ENCODE results near the gene TP53I13. TPM values are rescaled to one million over a fixed set of nuclear protein-coding genes. Genes with fewer than 3 reads are reported as not detected.

Gene TP53I13
- total RNA-seq, 1 donor from 2014 or later = 42.0 TPM

GRCh38 chr17:29617481-29618271 lies 49.2 kb downstream of the TP53I13 start:
- Mint-ChIP-seq H3K36me3 (ENCODE audit: unreplicated experiment) (peaks cover 2% of the 10 kb centered on the region), H3K4me1 (ENCODE audit: unreplicated experiment) (peaks cover 23% of the 10 kb centered on the region), H3K9me3 (ENCODE audit: unreplicated experiment) (no peaks in the 10 kb centered on the region), H3K27ac (ENCODE audit: unreplicated experiment) (no peak overlapping the region), H3K4me3 (ENCODE audit: unreplicated experiment) (no peak overlapping the region), H3K27me3 (ENCODE audit: unreplicated experiment) (no peaks in the 10 kb centered on the region)
- no peak for DNase-seq (ENCODE audit: extremely low spot score, unreplicated experiment)
- TF ChIP-seq, protein P1, sequence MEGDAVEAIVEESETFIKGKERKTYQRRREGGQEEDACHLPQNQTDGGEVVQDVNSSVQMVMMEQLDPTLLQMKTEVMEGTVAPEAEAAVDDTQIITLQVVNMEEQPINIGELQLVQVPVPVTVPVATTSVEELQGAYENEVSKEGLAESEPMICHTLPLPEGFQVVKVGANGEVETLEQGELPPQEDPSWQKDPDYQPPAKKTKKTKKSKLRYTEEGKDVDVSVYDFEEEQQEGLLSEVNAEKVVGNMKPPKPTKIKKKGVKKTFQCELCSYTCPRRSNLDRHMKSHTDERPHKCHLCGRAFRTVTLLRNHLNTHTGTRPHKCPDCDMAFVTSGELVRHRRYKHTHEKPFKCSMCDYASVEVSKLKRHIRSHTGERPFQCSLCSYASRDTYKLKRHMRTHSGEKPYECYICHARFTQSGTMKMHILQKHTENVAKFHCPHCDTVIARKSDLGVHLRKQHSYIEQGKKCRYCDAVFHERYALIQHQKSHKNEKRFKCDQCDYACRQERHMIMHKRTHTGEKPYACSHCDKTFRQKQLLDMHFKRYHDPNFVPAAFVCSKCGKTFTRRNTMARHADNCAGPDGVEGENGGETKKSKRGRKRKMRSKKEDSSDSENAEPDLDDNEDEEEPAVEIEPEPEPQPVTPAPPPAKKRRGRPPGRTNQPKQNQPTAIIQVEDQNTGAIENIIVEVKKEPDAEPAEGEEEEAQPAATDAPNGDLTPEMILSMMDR (IDR thresholded peaks at IDR 0.05) = peak; percentile 73

- H3K4me1 Mint-ChIP-seq (ENCODE audit: unreplicated experiment) = peaks cover 28% of the 10 kb centered on the region
- no peaks in the 10 kb centered on the region for H3K27me3 Mint-ChIP-seq (ENCODE audit: unreplicated experiment)
- TF ChIP-seq, protein P1 (IDR thresholded peaks at IDR 0.05) = peak; percentile 14
- H3K4me3 Mint-ChIP-seq (ENCODE audit: unreplicated experiment) = no peak overlapping the region
- no peaks in the 10 kb centered on the region for H3K9me3 Mint-ChIP-seq (ENCODE audit: unreplicated experiment)
- peaks cover 2% of the 10 kb centered on the region for H3K36me3 Mint-ChIP-seq (ENCODE audit: unreplicated experiment)
- no peak overlapping the region for H3K27ac Mint-ChIP-seq (ENCODE audit: unreplicated experiment)
- no peak for DNase-seq (ENCODE audit: extremely low spot score, unreplicated experiment)
Measured at GRCh38 chr17:29618272-29619065, 50.0 kb downstream of the TP53I13 start.

- Mint-ChIP-seq H3K4me1 (ENCODE audit: unreplicated experiment) (peaks cover 28% of the 10 kb centered on the region), H3K36me3 (ENCODE audit: unreplicated experiment) (no peaks in the 10 kb centered on the region), H3K4me3 (ENCODE audit: unreplicated experiment) (no peak overlapping the region), H3K27ac (ENCODE audit: unreplicated experiment) (no peak overlapping the region), H3K27me3 (ENCODE audit: unreplicated experiment) (no peaks in the 10 kb centered on the region), H3K9me3 (ENCODE audit: unreplicated experiment) (no peaks in the 10 kb centered on the region)
- DNase-seq (ENCODE audit: extremely low spot score, unreplicated experiment) = no peak
- TF ChIP-seq, protein P1 (IDR thresholded peaks at IDR 0.05) = peak; percentile 40
Measured at GRCh38 chr17:29619251-29619650, 50.8 kb downstream of the TP53I13 start.

GRCh38 chr17:29620271-29620670 lies 51.8 kb downstream of the TP53I13 start:
- Mint-ChIP-seq H3K27me3 (ENCODE audit: unreplicated experiment) (no peaks in the 10 kb centered on the region), H3K4me3 (ENCODE audit: unreplicated experiment) (no peak overlapping the region), H3K27ac (ENCODE audit: unreplicated experiment) (no peak overlapping the region), H3K4me1 (ENCODE audit: unreplicated experiment) (peaks cover 26% of the 10 kb centered on the region), H3K36me3 (ENCODE audit: unreplicated experiment) (no peaks in the 10 kb centered on the region), H3K9me3 (ENCODE audit: unreplicated experiment) (no peaks in the 10 kb centered on the region)
- TF ChIP-seq, protein P1 (IDR thresholded peaks at IDR 0.05) = no peak
- no peak for DNase-seq (ENCODE audit: extremely low spot score, unreplicated experiment)

All from osteocyte (in vitro differentiated cells).